Measurements from ENCODE around the gene LDB2.

LDB2 gene

GRCh38 chr4:16908377-16909021 is 10.1 kb upstream of the LDB2 start:
- peaks cover 19% of the 10 kb centered on the region for H3K4me1 ChIP-seq
- in situ Hi-C loops (cut with MboI; ENCODE audit: low sequenced_read_pairs) = no loop called here
- H3K27me3 ChIP-seq (ENCODE audit: low read depth) = no peaks in the 10 kb centered on the region
- H3K9me3 ChIP-seq = no peaks in the 10 kb centered on the region
- peak; percentile 42 to 74 for DNase-seq (ENCODE audit: low spot score in 2 of 2)
- H3K4me3 ChIP-seq = no peak overlapping the region
- H3K36me3 ChIP-seq (replicated peaks) = no peaks in the 10 kb centered on the region

- in situ Hi-C loops (cut with MboI; ENCODE audit: low sequenced_read_pairs) = no loop called here
- H3K4me1 ChIP-seq = peaks cover 15% of the 10 kb centered on the region
- H3K4me3 ChIP-seq = no peak overlapping the region
- H3K9me3 ChIP-seq = no peaks in the 10 kb centered on the region
- H3K27me3 ChIP-seq (ENCODE audit: low read depth) = no peaks in the 10 kb centered on the region
- H3K36me3 ChIP-seq (replicated peaks) = no peaks in the 10 kb centered on the region
- no peak for DNase-seq (ENCODE audit: low spot score in 2 of 2)
These were observed 1.9 kb upstream of the LDB2 start for GRCh38 chr4:16900325-16900724.

DNA sequence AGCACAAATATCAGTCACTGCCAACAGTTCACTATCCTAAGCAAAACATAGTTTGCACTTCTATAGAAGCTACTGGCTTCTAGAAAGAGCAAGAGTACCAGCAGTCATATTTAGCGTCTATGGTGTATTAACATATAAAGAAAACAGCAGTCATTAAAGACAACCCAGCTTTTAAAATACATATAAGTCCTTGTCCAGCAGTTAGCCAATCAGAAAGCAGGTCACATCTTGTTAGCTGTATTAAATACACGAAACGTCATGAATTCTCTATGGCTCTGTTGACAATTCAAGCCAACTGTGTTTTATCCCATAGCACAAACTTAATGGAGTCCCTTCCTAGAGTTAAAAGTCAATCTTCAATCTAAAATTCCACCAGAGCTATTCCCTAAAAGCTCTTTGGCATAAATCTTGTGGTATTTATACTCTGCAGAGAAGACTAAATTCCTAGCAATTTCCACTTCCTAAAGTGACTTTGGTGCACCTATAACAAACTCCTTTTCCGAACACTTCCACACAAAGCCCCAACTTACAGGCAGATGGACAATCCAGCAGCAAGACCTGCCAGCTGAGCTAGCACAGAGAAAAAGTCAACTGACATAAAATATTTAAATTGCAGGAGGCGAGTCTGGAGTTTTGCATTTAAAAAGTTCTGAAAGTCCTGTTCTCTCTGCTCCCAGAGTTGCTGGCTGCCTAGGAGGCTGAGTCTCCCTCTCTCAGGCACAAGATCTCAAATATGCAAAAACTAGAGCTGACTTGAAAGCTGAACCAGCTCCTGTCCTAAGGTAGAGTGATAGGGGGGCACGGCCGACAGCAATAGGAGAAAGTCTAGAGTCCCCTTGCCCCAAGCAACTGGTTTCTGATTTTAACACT is 1.3 kb downstream of the LDB2 start:
- Histone ChIP-seq H3K27me3 (ENCODE audit: low read depth) (no peaks in the 10 kb centered on the region), H3K4me1 (peaks cover 43% of the 10 kb centered on the region), H3K36me3 (replicated peaks) (no peaks in the 10 kb centered on the region), H3K9me3 (no peaks in the 10 kb centered on the region), H3K4me3 (peak overlapping the region; percentile 50)
- in situ Hi-C loops (cut with MboI; ENCODE audit: low sequenced_read_pairs) = no loop called here
- DNase-seq (ENCODE audit: low spot score in 2 of 2) = peak; percentile 40 to 73

DNA sequence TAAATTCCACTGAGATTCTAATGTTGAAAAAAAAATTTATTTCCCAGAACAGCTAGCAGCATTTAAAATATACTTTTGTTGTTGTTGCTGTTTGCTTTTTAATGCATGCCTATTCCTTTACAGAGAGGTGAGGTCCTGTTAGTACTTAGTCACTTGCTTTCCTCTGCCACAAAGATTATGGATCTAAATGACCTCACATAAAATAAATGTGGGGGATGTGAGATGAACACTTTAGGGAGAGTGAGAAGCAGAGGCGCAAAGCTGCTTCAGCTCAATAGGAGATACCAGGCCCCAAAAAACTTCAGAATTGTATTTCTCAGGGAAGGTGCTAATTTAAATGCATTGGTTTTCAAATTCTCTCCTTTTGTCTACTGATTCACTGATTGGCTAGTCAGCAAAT is 4.0 kb downstream of the LDB2 start:
- in situ Hi-C loops (cut with MboI; ENCODE audit: low sequenced_read_pairs) = no loop called here
- H3K4me1 ChIP-seq = peaks cover 47% of the 10 kb centered on the region
- H3K4me3 ChIP-seq = no peak overlapping the region
- no peaks in the 10 kb centered on the region for H3K36me3 ChIP-seq (replicated peaks)
- DNase-seq (ENCODE audit: low spot score in 2 of 2) = peak in 1 of 2 experiments; percentile 42
- no peaks in the 10 kb centered on the region for H3K9me3 ChIP-seq
- H3K27me3 ChIP-seq (ENCODE audit: low read depth) = no peaks in the 10 kb centered on the region

GRCh38 chr4:16893141-16893651 is 5.2 kb downstream of the LDB2 start:
- peak; percentile 63 to 79 for DNase-seq (ENCODE audit: low spot score in 2 of 2)
- H3K4me1 ChIP-seq = peaks cover 42% of the 10 kb centered on the region
- no peaks in the 10 kb centered on the region for H3K27me3 ChIP-seq (ENCODE audit: low read depth)
- peak overlapping the region; percentile 6 for H3K4me3 ChIP-seq
- H3K9me3 ChIP-seq = no peaks in the 10 kb centered on the region
- in situ Hi-C loops (cut with MboI; ENCODE audit: low sequenced_read_pairs) = no loop called here
- no peaks in the 10 kb centered on the region for H3K36me3 ChIP-seq (replicated peaks)

DNA sequence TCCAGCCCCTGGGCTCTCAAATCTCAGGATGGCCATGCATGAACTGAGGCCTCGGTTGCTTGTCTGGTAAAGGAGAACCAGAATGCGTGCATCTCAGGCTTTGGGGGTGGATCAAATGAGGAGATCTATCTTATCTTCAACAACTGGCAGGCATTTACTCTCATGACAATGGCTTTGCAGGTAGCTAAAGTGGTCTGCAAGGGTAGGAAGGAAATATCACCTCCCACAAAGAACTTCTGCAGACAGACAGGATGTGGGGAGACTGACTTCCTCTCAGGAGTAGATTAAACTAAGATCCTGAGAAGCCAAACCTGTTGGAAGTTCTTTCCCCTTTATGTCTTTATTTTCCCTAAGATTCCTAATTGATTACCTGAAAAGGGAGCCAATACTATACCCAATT is 7.8 kb downstream of the LDB2 start:
- in situ Hi-C loops (cut with MboI; ENCODE audit: low sequenced_read_pairs) = no loop called here
- H3K27me3 ChIP-seq (ENCODE audit: low read depth) = no peaks in the 10 kb centered on the region
- H3K9me3 ChIP-seq = no peaks in the 10 kb centered on the region
- H3K36me3 ChIP-seq (replicated peaks) = 0 out of 2 replicates have a peak, but pooled peaks cover under 1% of the 10 kb centered on the region
- no peak overlapping the region for H3K4me3 ChIP-seq
- no peak for DNase-seq (ENCODE audit: low spot score in 2 of 2)
- H3K4me1 ChIP-seq = peaks cover 37% of the 10 kb centered on the region

GRCh38 chr4:16889945-16890344 is 8.5 kb downstream of the LDB2 start:
- DNase-seq (ENCODE audit: low spot score in 2 of 2) = no peak
- Histone ChIP-seq H3K27me3 (ENCODE audit: low read depth) (no peaks in the 10 kb centered on the region), H3K9me3 (no peaks in the 10 kb centered on the region), H3K4me3 (no peak overlapping the region), H3K4me1 (peaks cover 30% of the 10 kb centered on the region), H3K36me3 (replicated peaks) (0 out of 2 replicates have a peak, but pooled peaks cover 2% of the 10 kb centered on the region)
- in situ Hi-C loops (cut with MboI; ENCODE audit: low sequenced_read_pairs) = no loop called here

DNA sequence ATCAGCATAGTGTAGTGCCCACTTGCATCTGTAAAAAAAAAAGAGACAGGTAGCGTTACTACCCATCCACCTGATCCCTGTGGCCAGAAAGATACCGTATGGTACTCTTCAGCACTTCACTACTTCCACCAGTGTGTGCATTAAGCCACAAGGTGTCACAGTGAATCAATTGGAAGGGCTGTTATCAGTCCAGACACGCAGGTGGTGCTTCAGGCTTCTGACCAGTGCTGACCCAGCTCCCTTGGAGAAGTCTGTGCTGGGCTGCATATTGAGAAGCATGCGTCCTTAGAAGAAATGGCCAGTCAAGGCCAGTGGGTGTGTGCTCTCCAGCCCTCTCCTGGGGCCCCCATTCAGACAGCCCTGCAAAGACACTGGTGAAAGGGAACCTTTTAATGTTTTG is 10.6 kb downstream of the LDB2 start:
- in situ Hi-C loops (cut with MboI; ENCODE audit: low sequenced_read_pairs) = no loop called here
- Histone ChIP-seq H3K9me3 (no peaks in the 10 kb centered on the region), H3K4me3 (no peak overlapping the region), H3K27me3 (ENCODE audit: low read depth) (no peaks in the 10 kb centered on the region), H3K4me1 (peaks cover 12% of the 10 kb centered on the region), H3K36me3 (replicated peaks) (0 out of 2 replicates have a peak, but pooled peaks cover 6% of the 10 kb centered on the region)
- no peak for DNase-seq (ENCODE audit: low spot score in 2 of 2)

- Histone ChIP-seq H3K9me3 (no peaks in the 10 kb centered on the region), H3K4me3 (no peak overlapping the region), H3K4me1 (no peaks in the 10 kb centered on the region), H3K36me3 (replicated peaks) (0 out of 2 replicates have a peak, but pooled peaks cover 6% of the 10 kb centered on the region), H3K27me3 (ENCODE audit: low read depth) (no peaks in the 10 kb centered on the region)
- no peak for DNase-seq (ENCODE audit: low spot score in 2 of 2)
- in situ Hi-C loops (cut with MboI; ENCODE audit: low sequenced_read_pairs) = no loop called here
These were observed 13.6 kb downstream of the LDB2 start for GRCh38 chr4:16884673-16885460.

GRCh38 chr4:16883806-16884205 is 14.6 kb downstream of the LDB2 start:
- Histone ChIP-seq H3K36me3 (replicated peaks) (0 out of 2 replicates have a peak, but pooled peaks cover 6% of the 10 kb centered on the region), H3K4me3 (no peak overlapping the region), H3K27me3 (ENCODE audit: low read depth) (no peaks in the 10 kb centered on the region), H3K9me3 (no peaks in the 10 kb centered on the region), H3K4me1 (no peaks in the 10 kb centered on the region)
- no peak for DNase-seq (ENCODE audit: low spot score in 2 of 2)
- in situ Hi-C loops (cut with MboI; ENCODE audit: low sequenced_read_pairs) = no loop called here

DNA sequence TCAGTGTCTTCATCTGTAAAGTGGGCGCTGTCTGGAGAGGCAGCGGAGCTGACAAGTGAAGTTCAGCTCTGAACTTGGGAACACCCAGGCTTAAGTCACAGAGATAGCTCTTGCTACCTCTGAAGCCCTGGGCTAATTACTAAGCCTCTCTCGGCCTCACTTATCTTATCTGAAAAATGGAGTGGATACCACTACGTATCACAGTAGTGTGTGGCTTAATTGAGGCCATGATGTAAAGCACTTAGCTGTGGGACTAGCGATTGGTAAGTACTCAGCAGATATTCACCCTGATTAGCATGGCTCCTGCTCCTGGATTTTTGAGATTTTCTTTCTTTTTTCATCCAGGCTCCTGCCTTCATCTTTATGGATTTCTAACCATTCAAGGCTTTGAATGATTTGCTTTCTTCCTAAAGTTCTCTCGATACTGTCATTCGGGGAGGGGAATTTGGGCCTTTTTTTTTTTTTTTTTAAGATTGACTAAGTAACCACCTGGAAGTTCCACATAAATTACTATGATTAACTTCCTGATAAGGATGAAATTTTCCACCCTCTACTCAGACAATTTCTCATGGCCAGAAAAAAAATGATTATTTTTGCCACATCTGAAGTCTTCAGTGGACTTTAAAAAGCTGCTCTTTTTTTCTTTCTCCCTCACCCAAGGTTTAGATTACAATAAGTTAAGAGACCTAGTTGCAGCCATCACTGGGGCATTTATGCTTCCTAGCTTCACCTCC is 17.1 kb downstream of the LDB2 start:
- no peak for DNase-seq (ENCODE audit: low spot score in 2 of 2)
- Histone ChIP-seq H3K4me3 (no peak overlapping the region), H3K9me3 (no peaks in the 10 kb centered on the region), H3K4me1 (no peaks in the 10 kb centered on the region), H3K36me3 (replicated peaks) (peaks cover 6% of the 10 kb centered on the region; the same call in 1 of the 2 replicates), H3K27me3 (ENCODE audit: low read depth) (no peaks in the 10 kb centered on the region)
- in situ Hi-C loops (cut with MboI; ENCODE audit: low sequenced_read_pairs) = no loop called here

DNA sequence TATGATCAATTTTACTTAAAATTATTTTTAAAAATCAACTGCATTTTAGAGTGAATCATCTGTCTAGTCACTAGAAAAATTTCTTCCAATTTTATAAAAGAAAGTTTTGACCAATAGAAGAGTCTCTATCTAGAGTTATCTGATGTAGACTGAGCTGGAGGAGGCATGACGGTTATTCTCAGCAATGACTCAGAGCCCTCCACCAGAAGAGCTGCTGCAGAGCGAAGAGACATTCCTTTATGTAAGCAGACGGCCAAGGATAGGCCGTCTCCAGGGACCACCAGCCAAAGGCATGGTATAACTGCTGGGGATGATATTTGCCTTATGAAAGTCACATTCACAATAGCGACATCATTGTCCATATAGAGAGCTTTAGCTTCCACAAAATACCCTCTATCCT is 23.0 kb downstream of the LDB2 start:
- Histone ChIP-seq H3K9me3 (no peaks in the 10 kb centered on the region), H3K36me3 (replicated peaks) (no peaks in the 10 kb centered on the region; the same call in 1 of the 2 replicates), H3K27me3 (ENCODE audit: low read depth) (no peaks in the 10 kb centered on the region), H3K4me1 (no peaks in the 10 kb centered on the region), H3K4me3 (no peak overlapping the region)
- no peak for DNase-seq (ENCODE audit: low spot score in 2 of 2)
- in situ Hi-C loops (cut with MboI; ENCODE audit: low sequenced_read_pairs) = no loop called here

Data from HAP-1 (cell line).